KMS-11 (cell line): ENCODE results near the gene BAIAP2L2.

ENCODE experiments used
- H2AFZ ChIP-seq: fragments of 200-600 bp; sonication (generic); 2 replicates; pipeline ENCODE4 v1.6.1; 2016; ENCODE audit warnings: antibody characterized with exemption, mixed run types, low read depth
- H3K27ac ChIP-seq: fragments of 200-600 bp; sonication (generic); 2 replicates; pipeline ENCODE4 v1.6.1; 2016; ENCODE audit warnings: mild to moderate bottlenecking, mixed run types
- H3K27me3 ChIP-seq: fragments of 200-600 bp; sonication (generic); 2 replicates; pipeline ENCODE4 v1.6.1; 2017; ENCODE audit warnings: mild to moderate bottlenecking, low read depth, mixed run types, moderate library complexity; ENCODE audit not compliant: insufficient read depth
- H3K36me3 ChIP-seq: fragments of 200-600 bp; sonication (generic); 2 replicates; pipeline ENCODE4 v1.6.1; 2017; ENCODE audit warnings: mild to moderate bottlenecking, mixed run types; ENCODE audit not compliant: insufficient read depth
- H3K4me1 ChIP-seq: fragments of 200-600 bp; sonication (generic); 2 replicates; pipeline ENCODE4 v1.6.1; 2016; ENCODE audit warnings: mild to moderate bottlenecking, low read depth, mixed run types; ENCODE audit not compliant: poor library complexity, severe bottlenecking
- H3K4me2 ChIP-seq: fragments of 200-600 bp; sonication (generic); 2 replicates; pipeline ENCODE4 v1.7.0; 2016; ENCODE audit warnings: mild to moderate bottlenecking, mixed run types
- H3K4me3 ChIP-seq: fragments of 200-600 bp; sonication (generic); IDR thresholded peaks from 2 replicates; pipeline ENCODE4 v1.6.1; 2017; ENCODE audit warnings: low read depth, low read length, mixed read lengths; ENCODE audit not compliant: insufficient read depth
- H3K79me2 ChIP-seq: fragments of 200-600 bp; sonication (generic); 2 replicates; pipeline ENCODE4 v1.6.1; 2016; ENCODE audit warnings: low read depth, mixed run types; ENCODE audit not compliant: insufficient read depth
- H3K9ac ChIP-seq: fragments of 200-600 bp; sonication (generic); 2 replicates; pipeline ENCODE4 v1.6.1; 2016; ENCODE audit warnings: mild to moderate bottlenecking, mixed run types
- H4K20me1 ChIP-seq: fragments of 200-600 bp; sonication (generic); 2 replicates; pipeline ENCODE4 v1.6.1; 2016; ENCODE audit warnings: mild to moderate bottlenecking, mixed run types; ENCODE audit not compliant: insufficient read depth
- TF ChIP-seq, protein P1 (sequence below): fragments of 200-600 bp; sonication (generic); conservative IDR thresholded peaks from 2 replicates; pipeline ENCODE4 v1.6.1; 2017; ENCODE audit warnings: low read depth, mild to moderate bottlenecking, antibody characterized with exemption, low read length, moderate library complexity, mixed read lengths

The BAIAP2L2 gene

DNA sequence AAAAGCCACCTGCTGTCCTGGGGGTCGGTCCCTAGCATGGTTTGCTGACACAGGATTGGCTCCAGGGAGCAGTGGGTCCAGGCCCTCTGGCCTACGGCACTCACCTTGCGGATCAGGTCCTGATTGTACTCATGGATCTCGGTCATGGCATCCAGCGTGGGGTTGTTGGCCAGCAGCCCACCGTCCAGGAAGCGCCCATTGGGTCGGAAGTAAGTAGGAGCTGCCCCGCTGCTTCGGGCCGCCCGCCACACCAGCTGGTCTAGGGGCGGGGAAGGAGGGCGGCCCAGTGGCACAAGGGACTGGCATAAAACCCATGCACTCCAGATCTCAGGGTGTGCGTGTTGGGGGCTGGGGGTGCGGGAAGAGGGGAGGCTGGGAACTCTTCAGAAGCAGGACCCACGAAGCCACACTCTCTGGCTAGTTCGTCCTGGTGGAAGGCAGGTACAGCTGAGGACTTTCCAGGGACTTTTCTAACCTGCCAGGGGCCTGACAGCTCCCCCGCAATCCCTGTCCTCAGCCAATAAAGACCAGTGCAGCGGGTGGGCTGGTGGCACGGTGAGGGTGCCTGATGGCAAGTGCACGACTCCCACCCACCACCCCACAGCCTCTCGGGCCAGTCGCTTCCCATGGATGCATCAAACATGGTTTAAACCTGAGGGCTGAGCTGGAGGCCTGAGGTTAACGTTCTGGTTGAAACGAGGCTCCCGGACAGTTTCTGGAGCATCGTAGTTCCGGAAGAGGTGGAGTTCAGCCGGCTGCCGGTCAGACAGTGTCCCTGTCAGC is 5.1 kb upstream of the BAIAP2L2 start:
- no peak overlapping the region for H3K9ac ChIP-seq
- no peaks in the 10 kb centered on the region for H4K20me1 ChIP-seq
- no peaks in the 10 kb centered on the region for H3K36me3 ChIP-seq
- H3K27ac ChIP-seq: no peak overlapping the region
- no peak overlapping the region for H3K4me2 ChIP-seq
- H3K4me1 ChIP-seq: peaks cover 9% of the 10 kb centered on the region
- no peaks in the 10 kb centered on the region for H3K79me2 ChIP-seq
- H3K27me3 ChIP-seq: no peaks in the 10 kb centered on the region
- H3K4me3 ChIP-seq: no peak overlapping the region
- TF ChIP-seq, protein P1, sequence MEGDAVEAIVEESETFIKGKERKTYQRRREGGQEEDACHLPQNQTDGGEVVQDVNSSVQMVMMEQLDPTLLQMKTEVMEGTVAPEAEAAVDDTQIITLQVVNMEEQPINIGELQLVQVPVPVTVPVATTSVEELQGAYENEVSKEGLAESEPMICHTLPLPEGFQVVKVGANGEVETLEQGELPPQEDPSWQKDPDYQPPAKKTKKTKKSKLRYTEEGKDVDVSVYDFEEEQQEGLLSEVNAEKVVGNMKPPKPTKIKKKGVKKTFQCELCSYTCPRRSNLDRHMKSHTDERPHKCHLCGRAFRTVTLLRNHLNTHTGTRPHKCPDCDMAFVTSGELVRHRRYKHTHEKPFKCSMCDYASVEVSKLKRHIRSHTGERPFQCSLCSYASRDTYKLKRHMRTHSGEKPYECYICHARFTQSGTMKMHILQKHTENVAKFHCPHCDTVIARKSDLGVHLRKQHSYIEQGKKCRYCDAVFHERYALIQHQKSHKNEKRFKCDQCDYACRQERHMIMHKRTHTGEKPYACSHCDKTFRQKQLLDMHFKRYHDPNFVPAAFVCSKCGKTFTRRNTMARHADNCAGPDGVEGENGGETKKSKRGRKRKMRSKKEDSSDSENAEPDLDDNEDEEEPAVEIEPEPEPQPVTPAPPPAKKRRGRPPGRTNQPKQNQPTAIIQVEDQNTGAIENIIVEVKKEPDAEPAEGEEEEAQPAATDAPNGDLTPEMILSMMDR: no peak
- no peak overlapping the region for H2AFZ ChIP-seq

DNA sequence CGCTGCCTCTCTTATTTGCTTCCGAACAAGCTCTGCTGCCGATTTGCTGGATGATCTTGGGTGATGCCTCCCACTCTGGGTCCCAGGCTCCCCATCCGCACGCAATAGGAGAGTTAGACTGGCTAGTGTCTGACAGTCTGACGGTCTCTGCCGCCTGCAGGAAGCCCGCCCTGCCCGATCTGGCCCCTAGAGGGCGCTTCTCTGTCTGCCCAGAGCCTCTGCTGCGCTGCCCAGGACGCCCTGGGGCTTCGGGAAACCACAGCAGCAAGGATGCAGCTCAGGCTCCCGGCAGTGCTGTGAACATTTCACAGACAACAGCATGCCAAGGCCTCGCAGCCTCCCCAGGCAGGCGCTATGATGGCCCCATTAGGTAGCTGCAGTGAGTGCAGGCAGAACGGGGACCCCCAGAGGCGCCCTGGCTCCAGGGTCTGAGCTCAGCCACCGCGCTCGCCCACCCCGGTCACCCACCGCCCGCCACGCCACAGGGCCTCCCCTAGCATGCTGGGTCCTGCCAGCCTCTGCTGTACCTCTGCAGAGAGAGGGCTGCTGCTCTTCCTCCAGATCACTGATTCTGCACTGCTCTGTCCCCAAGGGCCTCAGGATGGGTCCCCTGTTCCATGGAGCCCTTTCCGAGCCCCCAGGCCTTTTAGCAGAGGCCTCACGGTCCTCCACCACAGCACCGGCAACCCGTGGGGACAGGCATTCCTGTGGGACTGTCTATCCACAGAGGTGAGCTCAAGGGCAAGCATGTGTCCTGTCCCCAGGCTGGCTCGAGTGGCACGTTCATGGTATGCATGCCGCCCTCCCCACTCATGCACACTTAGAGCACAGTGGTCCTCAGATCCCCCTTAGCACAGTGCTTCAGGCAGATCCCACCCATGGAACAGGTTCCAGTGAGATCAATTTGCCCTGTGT is 4.3 kb upstream of the BAIAP2L2 start:
- no peak overlapping the region for H3K4me3 ChIP-seq
- TF ChIP-seq, protein P1: peak; percentile 86
- H3K9ac ChIP-seq: no peak overlapping the region
- peak overlapping the region; percentile 29; the same call in 1 of the 2 replicates for H3K4me2 ChIP-seq
- H3K36me3 ChIP-seq: no peaks in the 10 kb centered on the region
- H2AFZ ChIP-seq: no peak overlapping the region
- H3K79me2 ChIP-seq: no peaks in the 10 kb centered on the region
- H3K27ac ChIP-seq: no peak overlapping the region
- no peaks in the 10 kb centered on the region for H4K20me1 ChIP-seq
- no peaks in the 10 kb centered on the region for H3K27me3 ChIP-seq
- H3K4me1 ChIP-seq: peaks cover 9% of the 10 kb centered on the region

DNA sequence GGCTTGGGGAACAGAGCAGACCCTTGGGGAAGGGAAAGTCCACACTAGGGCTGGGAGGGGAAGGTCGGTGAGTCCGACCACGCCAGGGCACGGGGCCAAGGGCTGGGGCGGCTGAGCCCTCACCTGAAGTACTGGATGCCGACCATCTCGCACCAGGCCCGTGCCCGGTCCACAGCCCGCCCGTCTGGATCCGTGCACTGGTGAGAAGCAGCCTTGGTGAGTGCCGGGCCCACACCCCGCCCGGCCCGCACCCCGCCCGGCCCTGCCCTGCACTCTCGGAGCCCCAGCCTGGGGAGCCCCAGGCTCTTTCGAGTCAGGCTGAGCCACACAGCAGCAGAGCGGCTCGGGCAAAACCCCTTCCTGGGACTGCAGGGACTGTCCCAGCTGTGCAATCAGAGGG is 1.9 kb upstream of the BAIAP2L2 start:
- no peak overlapping the region for H3K27ac ChIP-seq

DNA sequence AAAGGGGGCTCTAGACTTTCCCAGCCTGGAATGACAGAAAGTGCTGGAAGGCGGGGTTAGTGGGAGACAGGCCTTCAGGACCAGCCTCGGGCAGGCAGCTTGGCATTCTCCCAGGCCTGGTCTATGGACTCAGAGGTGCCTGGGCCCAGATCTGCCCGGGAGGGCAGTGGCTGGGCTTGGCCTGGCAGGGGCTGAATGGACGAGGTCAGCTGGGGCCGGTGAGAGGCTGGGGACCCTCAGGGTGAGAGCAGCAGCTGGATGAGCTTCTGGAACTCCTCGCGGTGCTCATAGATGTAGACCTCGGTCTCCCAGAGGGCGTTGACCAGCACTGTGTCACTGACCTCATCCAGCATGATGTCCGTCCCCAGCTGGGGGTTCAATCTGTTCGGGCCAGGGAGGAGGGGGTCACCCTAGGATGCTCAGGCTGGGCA is 1.5 kb upstream of the BAIAP2L2 start:
- Histone ChIP-seq H3K9ac (no peak overlapping the region), H3K79me2 (no peaks in the 10 kb centered on the region), H2AFZ (no peak overlapping the region), H4K20me1 (no peaks in the 10 kb centered on the region), H3K4me2 (no peak overlapping the region), H3K27me3 (no peaks in the 10 kb centered on the region), H3K4me1 (peaks cover 16% of the 10 kb centered on the region), H3K27ac (no peak overlapping the region), H3K4me3 (no peak overlapping the region), H3K36me3 (no peaks in the 10 kb centered on the region)
- TF ChIP-seq, protein P1: no peak

More for the DNA sequence above, 1.9 kb upstream of the BAIAP2L2 start:
- H3K36me3 ChIP-seq: no peaks in the 10 kb centered on the region
- H3K4me1 ChIP-seq: peaks cover 16% of the 10 kb centered on the region
- H2AFZ ChIP-seq: no peak overlapping the region
- H4K20me1 ChIP-seq: no peaks in the 10 kb centered on the region
- H3K4me2 ChIP-seq: no peak overlapping the region
- TF ChIP-seq, protein P1: no peak
- no peak overlapping the region for H3K4me3 ChIP-seq
- H3K27me3 ChIP-seq: no peaks in the 10 kb centered on the region
- no peaks in the 10 kb centered on the region for H3K79me2 ChIP-seq
- no peak overlapping the region for H3K9ac ChIP-seq
